WTC11 (cell line): ENCODE measurements around the gene TNXB.
"Not testable (repeated sequence)": the region's sequence is repeated elsewhere in the genome, so short reads cannot be mapped to it uniquely, and the experiment has no call there.

Source experiments
- AFF4 ChIP-seq: sonication (generic); formaldehyde crosslinking; IDR thresholded peaks from 2 replicates; pipeline ENCODE4 v1.8.1; 2023; ENCODE audit warnings: mild to moderate bottlenecking, missing genetic modification reagents, borderline replicate concordance
- CREB1 ChIP-seq: sonication (generic); formaldehyde crosslinking; IDR thresholded peaks from 2 replicates; pipeline ENCODE4 v1.8.0; 2023; ENCODE audit warnings: mild to moderate bottlenecking, missing genetic modification reagents
- CTCF ChIP-seq: fragments of 200-600 bp; IDR thresholded peaks from 2 replicates; pipeline ENCODE4 v1.8.0; 2022; ENCODE audit warnings: antibody characterized with exemption
- GABPB1 ChIP-seq: sonication (generic); formaldehyde crosslinking; IDR thresholded peaks from 2 replicates; pipeline ENCODE4 v1.8.1; 2023; ENCODE audit warnings: mild to moderate bottlenecking, missing genetic modification reagents
- JAZF1 ChIP-seq: fragments of 250-450 bp; sonication (Bioruptor Pico); IDR thresholded peaks from 2 replicates; pipeline ENCODE4 v1.9.0; 2021; ENCODE audit warnings: moderate library complexity, mild to moderate bottlenecking, inconsistent platforms
- NFE2L1 ChIP-seq: sonication (generic); formaldehyde crosslinking; IDR thresholded peaks from 2 replicates; pipeline ENCODE4 v1.8.1; 2023; ENCODE audit warnings: missing genetic modification reagents
- ZNF232 ChIP-seq: sonication (generic); formaldehyde crosslinking; IDR thresholded peaks from 2 replicates; pipeline ENCODE4 v1.8.0; 2022; ENCODE audit warnings: mild to moderate bottlenecking, missing genetic modification reagents
- TF ChIP-seq, protein P1 (sequence below): sonication (generic); formaldehyde crosslinking; IDR thresholded peaks from 2 replicates; pipeline ENCODE4 v1.8.0; 2023; ENCODE audit warnings: mild to moderate bottlenecking, missing genetic modification reagents
- TF ChIP-seq, protein P2 (sequence below): fragments of 250-450 bp; sonication (Bioruptor Pico); IDR thresholded peaks from 2 replicates; pipeline ENCODE4 v2.1.2; 2022; ENCODE audit warnings: mild to moderate bottlenecking, moderate library complexity
- TF ChIP-seq, protein P3 (sequence below): sonication (generic); formaldehyde crosslinking; IDR thresholded peaks from 2 replicates; pipeline ENCODE4 v1.8.1; 2022; ENCODE audit warnings: low read depth, missing genetic modification reagents, borderline replicate concordance

GRCh38 chr6:32041050-32041321, 68.2 kb downstream of the TNXB start:
- not testable (repeated sequence) for TF ChIP-seq JAZF1 (CRISPR knock-in tag); AFF4 (CRISPR knock-in tag); CREB1 (CRISPR knock-in tag); NFE2L1; ZNF232 (CRISPR knock-in tag); GABPB1 (CRISPR knock-in tag); CTCF
- TF ChIP-seq, protein P1, sequence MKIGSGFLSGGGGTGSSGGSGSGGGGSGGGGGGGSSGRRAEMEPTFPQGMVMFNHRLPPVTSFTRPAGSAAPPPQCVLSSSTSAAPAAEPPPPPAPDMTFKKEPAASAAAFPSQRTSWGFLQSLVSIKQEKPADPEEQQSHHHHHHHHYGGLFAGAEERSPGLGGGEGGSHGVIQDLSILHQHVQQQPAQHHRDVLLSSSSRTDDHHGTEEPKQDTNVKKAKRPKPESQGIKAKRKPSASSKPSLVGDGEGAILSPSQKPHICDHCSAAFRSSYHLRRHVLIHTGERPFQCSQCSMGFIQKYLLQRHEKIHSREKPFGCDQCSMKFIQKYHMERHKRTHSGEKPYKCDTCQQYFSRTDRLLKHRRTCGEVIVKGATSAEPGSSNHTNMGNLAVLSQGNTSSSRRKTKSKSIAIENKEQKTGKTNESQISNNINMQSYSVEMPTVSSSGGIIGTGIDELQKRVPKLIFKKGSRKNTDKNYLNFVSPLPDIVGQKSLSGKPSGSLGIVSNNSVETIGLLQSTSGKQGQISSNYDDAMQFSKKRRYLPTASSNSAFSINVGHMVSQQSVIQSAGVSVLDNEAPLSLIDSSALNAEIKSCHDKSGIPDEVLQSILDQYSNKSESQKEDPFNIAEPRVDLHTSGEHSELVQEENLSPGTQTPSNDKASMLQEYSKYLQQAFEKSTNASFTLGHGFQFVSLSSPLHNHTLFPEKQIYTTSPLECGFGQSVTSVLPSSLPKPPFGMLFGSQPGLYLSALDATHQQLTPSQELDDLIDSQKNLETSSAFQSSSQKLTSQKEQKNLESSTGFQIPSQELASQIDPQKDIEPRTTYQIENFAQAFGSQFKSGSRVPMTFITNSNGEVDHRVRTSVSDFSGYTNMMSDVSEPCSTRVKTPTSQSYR (CRISPR knock-in tag): not testable (repeated sequence)
- TF ChIP-seq, protein P2, sequence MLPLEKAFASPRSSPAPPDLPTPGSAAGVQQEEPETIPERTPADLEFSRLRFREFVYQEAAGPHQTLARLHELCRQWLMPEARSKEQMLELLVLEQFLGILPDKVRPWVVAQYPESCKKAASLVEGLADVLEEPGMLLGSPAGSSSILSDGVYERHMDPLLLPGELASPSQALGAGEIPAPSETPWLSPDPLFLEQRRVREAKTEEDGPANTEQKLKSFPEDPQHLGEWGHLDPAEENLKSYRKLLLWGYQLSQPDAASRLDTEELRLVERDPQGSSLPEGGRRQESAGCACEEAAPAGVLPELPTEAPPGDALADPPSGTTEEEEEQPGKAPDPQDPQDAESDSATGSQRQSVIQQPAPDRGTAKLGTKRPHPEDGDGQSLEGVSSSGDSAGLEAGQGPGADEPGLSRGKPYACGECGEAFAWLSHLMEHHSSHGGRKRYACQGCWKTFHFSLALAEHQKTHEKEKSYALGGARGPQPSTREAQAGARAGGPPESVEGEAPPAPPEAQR: not testable (repeated sequence)
- TF ChIP-seq, protein P3, sequence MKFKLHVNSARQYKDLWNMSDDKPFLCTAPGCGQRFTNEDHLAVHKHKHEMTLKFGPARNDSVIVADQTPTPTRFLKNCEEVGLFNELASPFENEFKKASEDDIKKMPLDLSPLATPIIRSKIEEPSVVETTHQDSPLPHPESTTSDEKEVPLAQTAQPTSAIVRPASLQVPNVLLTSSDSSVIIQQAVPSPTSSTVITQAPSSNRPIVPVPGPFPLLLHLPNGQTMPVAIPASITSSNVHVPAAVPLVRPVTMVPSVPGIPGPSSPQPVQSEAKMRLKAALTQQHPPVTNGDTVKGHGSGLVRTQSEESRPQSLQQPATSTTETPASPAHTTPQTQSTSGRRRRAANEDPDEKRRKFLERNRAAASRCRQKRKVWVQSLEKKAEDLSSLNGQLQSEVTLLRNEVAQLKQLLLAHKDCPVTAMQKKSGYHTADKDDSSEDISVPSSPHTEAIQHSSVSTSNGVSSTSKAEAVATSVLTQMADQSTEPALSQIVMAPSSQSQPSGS: not testable (repeated sequence)
